Testis (tissue), 2 donors: ENCODE data around the gene ASTE1.
"Not testable (repeated sequence)": the region's sequence is repeated elsewhere in the genome, so short reads cannot be mapped to it uniquely, and the experiment has no call there.

Experiments used
- POLR2A ChIP-seq: fragments of 450-650 bp; IDR thresholded peaks from one replicate; pipeline ENCODE4 v1.6.1; 2017; ENCODE audit warnings: antibody characterized with exemption, mild to moderate bottlenecking, moderate library complexity
- TF ChIP-seq, protein P1 (sequence below), 3 experiments: fragments of 450-650 bp in 2 of 3; fragments of 200-600 bp in 1 of 3; sonication (generic) in 1 of 3; IDR thresholded peaks; one replicate each; pipeline ENCODE4 v1.5.1; 2016 to 2019; ENCODE audit warnings: antibody characterized with exemption in 3 of 3, mild to moderate bottlenecking in 2 of 3, moderate library complexity in 1 of 3

DNA sequence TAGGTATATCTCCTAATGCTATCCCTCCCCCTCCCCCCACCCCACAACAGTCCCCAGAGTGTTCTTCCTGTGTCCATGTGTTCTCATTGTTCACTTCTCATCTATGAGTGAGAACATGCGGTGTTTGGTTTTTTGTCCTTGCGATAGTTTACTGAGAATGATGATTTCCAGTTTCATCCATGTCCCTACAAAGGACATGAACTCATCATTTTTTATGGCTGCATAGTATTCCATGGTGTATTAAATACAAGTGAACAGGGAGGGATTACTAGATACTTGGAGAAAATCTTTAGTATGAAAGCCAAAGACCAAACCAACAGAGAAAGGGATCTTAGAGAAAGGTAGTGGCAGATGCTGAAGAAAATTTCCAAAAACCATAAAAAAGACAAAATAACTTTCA lies 54.0 kb downstream of the ASTE1 start:
- not testable (repeated sequence) for TF ChIP-seq POLR2A
- TF ChIP-seq, protein P1, sequence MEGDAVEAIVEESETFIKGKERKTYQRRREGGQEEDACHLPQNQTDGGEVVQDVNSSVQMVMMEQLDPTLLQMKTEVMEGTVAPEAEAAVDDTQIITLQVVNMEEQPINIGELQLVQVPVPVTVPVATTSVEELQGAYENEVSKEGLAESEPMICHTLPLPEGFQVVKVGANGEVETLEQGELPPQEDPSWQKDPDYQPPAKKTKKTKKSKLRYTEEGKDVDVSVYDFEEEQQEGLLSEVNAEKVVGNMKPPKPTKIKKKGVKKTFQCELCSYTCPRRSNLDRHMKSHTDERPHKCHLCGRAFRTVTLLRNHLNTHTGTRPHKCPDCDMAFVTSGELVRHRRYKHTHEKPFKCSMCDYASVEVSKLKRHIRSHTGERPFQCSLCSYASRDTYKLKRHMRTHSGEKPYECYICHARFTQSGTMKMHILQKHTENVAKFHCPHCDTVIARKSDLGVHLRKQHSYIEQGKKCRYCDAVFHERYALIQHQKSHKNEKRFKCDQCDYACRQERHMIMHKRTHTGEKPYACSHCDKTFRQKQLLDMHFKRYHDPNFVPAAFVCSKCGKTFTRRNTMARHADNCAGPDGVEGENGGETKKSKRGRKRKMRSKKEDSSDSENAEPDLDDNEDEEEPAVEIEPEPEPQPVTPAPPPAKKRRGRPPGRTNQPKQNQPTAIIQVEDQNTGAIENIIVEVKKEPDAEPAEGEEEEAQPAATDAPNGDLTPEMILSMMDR (IDR thresholded peaks at IDR 0.05) = not testable (repeated sequence)
